Lower lobe of right lung (tissue), 2 donors: ENCODE data around the gene HS1BP3. TPM values are rescaled to one million over a fixed set of nuclear protein-coding genes. Genes with fewer than 3 reads are reported as not detected.

ENCODE experiments used
- ATAC-seq, 2 donors: fragments of 200-7000 bp; cut with Tn5 transposase; one replicate each; pipeline ENCODE4 v1.9.1; 2020 to 2022; ENCODE audit warnings: mild to moderate bottlenecking in 2 of 2, moderate library complexity in 2 of 2
- DNase-seq: peaks from one replicate; pipeline ENCODE4 v3.0.0-alpha.2; 2020
- H3K27ac ChIP-seq: fragments of 200-600 bp; one replicate; pipeline ENCODE4 v1.8.0; 2022
- H3K27me3 ChIP-seq: fragments of 200-600 bp; one replicate; pipeline ENCODE4 v1.8.0; 2022; ENCODE audit warnings: low read depth
- H3K36me3 ChIP-seq: fragments of 200-600 bp; one replicate; pipeline ENCODE4 v1.8.0; 2022; ENCODE audit warnings: mild to moderate bottlenecking
- H3K4me1 ChIP-seq: fragments of 200-600 bp; one replicate; pipeline ENCODE4 v1.8.0; 2022
- H3K4me3 ChIP-seq: fragments of 200-600 bp; one replicate; pipeline ENCODE4 v1.8.0; 2022; ENCODE audit warnings: mild to moderate bottlenecking
- H3K9me3 ChIP-seq: fragments of 200-600 bp; one replicate; pipeline ENCODE4 v1.8.0; 2022
- CTCF ChIP-seq: fragments of 200-600 bp; IDR thresholded peaks from one replicate; pipeline ENCODE4 v1.8.0; 2022; ENCODE audit warnings: antibody characterized with exemption, mild to moderate bottlenecking
- intact Hi-C: fragments of 100-400 bp; cut with DNase I; formaldehyde crosslinking; loops from one replicate; pipeline ENCODE4 v1.11.0; 2022
- total RNA-seq: library from RNA; stranded (reverse); fragmentation: NEBNext Ultra II Directional; extraction: Animal tissue kit (Norgen Biotek cat#: 25700); gene quantifications from one replicate; pipeline ENCODE4 v1.2.1, GENCODE V29; 2021
- donor health status: DM: no; HTN: yes; CAD: no; lungs with severe emphysema.

Gene HS1BP3
- total RNA-seq, 1 donor from 2014 or later = 39.9 TPM

GRCh38 chr2:20670315-20671035 lies 19.6 kb upstream of the HS1BP3 start:
- DNase-seq (no peak), ATAC-seq (no peak)
- H3K4me3 ChIP-seq = no peak overlapping the region
- no peaks in the 10 kb centered on the region for H3K36me3 ChIP-seq
- peaks cover 25% of the 10 kb centered on the region for H3K4me1 ChIP-seq
- intact Hi-C loops = loop anchor here (10.0 kb wide), 1 partner anchor 294 kb away; no protein-coding TSS in a partner anchor
- no peak overlapping the region for H3K27ac ChIP-seq
- TF ChIP-seq CTCF = no peak
- H3K9me3 ChIP-seq = no peaks in the 10 kb centered on the region
- peaks cover 93% of the 10 kb centered on the region for H3K27me3 ChIP-seq

- no peak overlapping the region for H3K27ac ChIP-seq
- no peak overlapping the region for H3K4me3 ChIP-seq
- peaks cover 96% of the 10 kb centered on the region for H3K27me3 ChIP-seq
- no peak for DNase-seq
- no peak for ATAC-seq
- no peaks in the 10 kb centered on the region for H3K9me3 ChIP-seq
- H3K36me3 ChIP-seq = no peaks in the 10 kb centered on the region
- no peak for TF ChIP-seq CTCF
- intact Hi-C loops = loop anchor here (10.0 kb wide), 1 partner anchor 295 kb away; no protein-coding TSS in a partner anchor
- H3K4me1 ChIP-seq = peaks cover 25% of the 10 kb centered on the region
Measured at GRCh38 chr2:20669562-20670314, 18.8 kb upstream of the HS1BP3 start.

- TF ChIP-seq CTCF = no peak
- Histone ChIP-seq H3K9me3 (no peaks in the 10 kb centered on the region), H3K27ac (no peak overlapping the region), H3K4me3 (no peak overlapping the region), H3K4me1 (peaks cover 25% of the 10 kb centered on the region), H3K27me3 (peaks cover 97% of the 10 kb centered on the region), H3K36me3 (no peaks in the 10 kb centered on the region)
- intact Hi-C loops = no loop called here
- ATAC-seq = no peak
- DNase-seq = no peak
Measured at GRCh38 chr2:20668871-20669475, 18.1 kb upstream of the HS1BP3 start.

GRCh38 chr2:20668451-20668850 lies 17.6 kb upstream of the HS1BP3 start:
- intact Hi-C loops = no loop called here
- DNase-seq (no peak), ATAC-seq (no peak)
- no peaks in the 10 kb centered on the region for H3K9me3 ChIP-seq
- no peak for TF ChIP-seq CTCF
- no peak overlapping the region for H3K27ac ChIP-seq
- H3K4me1 ChIP-seq = peaks cover 25% of the 10 kb centered on the region
- H3K27me3 ChIP-seq = peaks cover 97% of the 10 kb centered on the region
- no peaks in the 10 kb centered on the region for H3K36me3 ChIP-seq
- H3K4me3 ChIP-seq = no peak overlapping the region

- H3K4me3 ChIP-seq = peak overlapping the region; percentile 46
- H3K9me3 ChIP-seq = no peaks in the 10 kb centered on the region
- H3K4me1 ChIP-seq = peaks cover 25% of the 10 kb centered on the region
- TF ChIP-seq CTCF = no peak
- peak; percentile 6 to 45 for ATAC-seq
- peak; percentile 41 for DNase-seq
- no peaks in the 10 kb centered on the region for H3K36me3 ChIP-seq
- H3K27ac ChIP-seq = no peak overlapping the region
- H3K27me3 ChIP-seq = peaks cover 97% of the 10 kb centered on the region
- intact Hi-C loops = no loop called here
Measured at GRCh38 chr2:20667531-20668401, 16.9 kb upstream of the HS1BP3 start.
